RWPE2 (cell line): Measurements from ENCODE around the gene SERINC2.

Source experiments
- ATAC-seq: fragments of 200-7000 bp; cut with Tn5 transposase; 3 replicates; pipeline ENCODE4 v1.9.1; 2021; ENCODE audit warnings: low read depth
- DNase-seq: peaks from one replicate; pipeline ENCODE4 v3.0.0-alpha.2; 2020; ENCODE audit warnings: low spot score
- H3K27ac ChIP-seq: fragments of 450-650 bp; 2 replicates; pipeline ENCODE4 v1.5.1; 2017; ENCODE audit warnings: mild to moderate bottlenecking; ENCODE audit not compliant: poor library complexity, severe bottlenecking
- H3K27me3 ChIP-seq: fragments of 250-450 bp; sonication (Bioruptor Pico); 2 replicates; pipeline ENCODE4 v1.5.1; 2021; ENCODE audit warnings: mild to moderate bottlenecking, moderate library complexity; ENCODE audit not compliant: insufficient read depth, poor library complexity, severe bottlenecking
- H3K36me3 ChIP-seq: fragments of 250-450 bp; sonication (Bioruptor Pico); 2 replicates; pipeline ENCODE4 v1.5.1; 2020; ENCODE audit warnings: low read depth, mild to moderate bottlenecking, moderate library complexity
- H3K4me1 ChIP-seq: fragments of 250-450 bp; sonication (Bioruptor Pico); 2 replicates; pipeline ENCODE4 v1.5.1; 2021; ENCODE audit warnings: mild to moderate bottlenecking, moderate library complexity; ENCODE audit not compliant: insufficient read depth, poor library complexity, severe bottlenecking
- H3K4me3 ChIP-seq: fragments of 250-450 bp; sonication (Bioruptor Pico); 2 replicates; pipeline ENCODE4 v1.5.1; 2021; ENCODE audit warnings: mild to moderate bottlenecking, moderate library complexity; ENCODE audit not compliant: severe bottlenecking
- H3K9me3 ChIP-seq: fragments of 250-450 bp; sonication (Bioruptor Pico); 2 replicates; pipeline ENCODE4 v1.5.1; 2021; ENCODE audit warnings: mild to moderate bottlenecking, moderate library complexity; ENCODE audit not compliant: severe bottlenecking
- TF ChIP-seq, protein P1 (sequence below): fragments of 450-650 bp; IDR thresholded peaks from one replicate; pipeline ENCODE4 v1.5.1; 2017; ENCODE audit warnings: mild to moderate bottlenecking, moderate library complexity; ENCODE audit not compliant: poor library complexity, severe bottlenecking

The SERINC2 gene

DNA sequence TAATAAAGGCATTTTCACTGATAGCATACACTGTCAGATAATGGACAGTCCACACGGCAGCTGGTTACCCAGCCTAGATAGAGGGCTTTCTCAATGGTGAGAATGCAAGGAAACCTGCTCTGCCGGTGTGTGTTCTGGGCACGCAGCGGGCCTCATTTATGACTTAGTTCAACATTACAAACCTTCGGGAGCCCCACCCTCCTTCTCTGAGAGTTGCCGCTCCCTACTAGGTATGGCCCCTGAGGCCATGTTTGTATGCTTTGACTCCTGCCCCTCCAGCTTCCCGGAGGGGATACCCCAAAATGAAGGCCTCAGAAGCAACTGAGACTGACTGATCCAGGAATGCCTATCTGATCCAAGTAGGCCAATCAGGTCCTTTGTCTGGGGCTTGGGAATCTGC, 22.9 kb upstream of the SERINC2 start:
- Histone ChIP-seq H3K27me3 (no peaks in the 10 kb centered on the region), H3K27ac (peak overlapping the region; percentile 20), H3K36me3 (no peaks in the 10 kb centered on the region), H3K9me3 (no peaks in the 10 kb centered on the region), H3K4me3 (no peak overlapping the region), H3K4me1 (peaks cover 14% of the 10 kb centered on the region)
- ATAC-seq (peak; percentile 49), DNase-seq (no peak)
- TF ChIP-seq, protein P1, sequence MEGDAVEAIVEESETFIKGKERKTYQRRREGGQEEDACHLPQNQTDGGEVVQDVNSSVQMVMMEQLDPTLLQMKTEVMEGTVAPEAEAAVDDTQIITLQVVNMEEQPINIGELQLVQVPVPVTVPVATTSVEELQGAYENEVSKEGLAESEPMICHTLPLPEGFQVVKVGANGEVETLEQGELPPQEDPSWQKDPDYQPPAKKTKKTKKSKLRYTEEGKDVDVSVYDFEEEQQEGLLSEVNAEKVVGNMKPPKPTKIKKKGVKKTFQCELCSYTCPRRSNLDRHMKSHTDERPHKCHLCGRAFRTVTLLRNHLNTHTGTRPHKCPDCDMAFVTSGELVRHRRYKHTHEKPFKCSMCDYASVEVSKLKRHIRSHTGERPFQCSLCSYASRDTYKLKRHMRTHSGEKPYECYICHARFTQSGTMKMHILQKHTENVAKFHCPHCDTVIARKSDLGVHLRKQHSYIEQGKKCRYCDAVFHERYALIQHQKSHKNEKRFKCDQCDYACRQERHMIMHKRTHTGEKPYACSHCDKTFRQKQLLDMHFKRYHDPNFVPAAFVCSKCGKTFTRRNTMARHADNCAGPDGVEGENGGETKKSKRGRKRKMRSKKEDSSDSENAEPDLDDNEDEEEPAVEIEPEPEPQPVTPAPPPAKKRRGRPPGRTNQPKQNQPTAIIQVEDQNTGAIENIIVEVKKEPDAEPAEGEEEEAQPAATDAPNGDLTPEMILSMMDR, result no peak

DNA sequence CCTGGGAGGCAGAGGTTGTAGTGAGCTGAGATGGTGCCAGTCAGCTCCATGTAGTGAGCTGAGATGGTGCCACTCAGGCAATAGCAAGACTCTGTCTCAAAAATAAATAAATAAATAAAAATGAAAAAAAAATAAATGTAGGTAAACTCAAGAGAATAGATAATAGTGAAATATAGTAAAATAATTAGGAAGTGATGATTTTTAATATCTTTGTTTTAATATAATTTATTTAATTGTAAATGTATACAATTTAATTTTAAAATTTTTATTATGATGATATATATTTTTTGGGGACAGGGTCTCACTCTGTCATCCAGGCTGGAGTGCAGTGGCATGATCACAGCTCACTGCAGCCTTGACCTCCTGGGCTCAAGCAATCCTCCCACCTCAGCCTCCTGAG, 19.6 kb upstream of the SERINC2 start:
- TF ChIP-seq, protein P1, result no peak
- H3K27ac ChIP-seq, result no peak overlapping the region
- H3K27me3 ChIP-seq, result no peaks in the 10 kb centered on the region
- peaks cover 37% of the 10 kb centered on the region for H3K4me1 ChIP-seq
- ATAC-seq (no peak), DNase-seq (no peak)
- H3K36me3 ChIP-seq, result no peaks in the 10 kb centered on the region
- no peak overlapping the region for H3K4me3 ChIP-seq
- H3K9me3 ChIP-seq, result no peaks in the 10 kb centered on the region

DNA sequence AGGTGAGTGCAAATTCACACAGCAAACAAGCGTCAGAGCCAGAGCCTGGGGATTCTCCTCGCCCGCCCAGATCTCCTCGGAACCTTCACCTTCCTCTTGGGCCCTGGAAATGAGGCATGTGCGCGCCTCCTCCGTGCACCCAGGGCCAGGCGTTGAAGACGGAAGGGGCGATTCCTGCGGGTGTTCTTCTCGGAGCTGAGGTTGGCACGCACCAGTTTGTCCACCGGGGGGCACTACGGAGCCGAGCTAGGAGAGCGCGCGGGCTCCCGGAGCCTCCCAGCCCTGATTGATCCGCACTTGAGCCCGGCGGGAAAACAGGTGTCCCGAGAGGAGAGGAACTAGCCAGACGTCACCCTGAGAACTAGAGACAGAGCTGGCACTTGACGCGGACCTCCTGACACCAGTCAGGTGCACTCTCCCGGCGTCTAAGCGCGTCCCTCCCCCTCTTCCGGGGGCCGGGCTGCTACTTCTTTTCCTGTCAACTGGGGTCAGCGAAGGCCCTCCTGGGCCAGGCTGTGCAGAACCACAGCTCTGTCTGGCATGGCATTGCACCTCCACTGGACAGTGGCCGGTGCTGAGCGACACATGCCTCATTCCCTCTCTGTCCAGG, 18.3 kb upstream of the SERINC2 start:
- Histone ChIP-seq H3K4me3 (no peak overlapping the region), H3K9me3 (no peaks in the 10 kb centered on the region), H3K36me3 (no peaks in the 10 kb centered on the region), H3K27ac (peak overlapping the region; percentile 96), H3K4me1 (peaks cover 42% of the 10 kb centered on the region), H3K27me3 (no peaks in the 10 kb centered on the region)
- TF ChIP-seq, protein P1, result peak; percentile 91
- ATAC-seq, result peak; percentile 71
- peak; percentile 84 for DNase-seq

DNA sequence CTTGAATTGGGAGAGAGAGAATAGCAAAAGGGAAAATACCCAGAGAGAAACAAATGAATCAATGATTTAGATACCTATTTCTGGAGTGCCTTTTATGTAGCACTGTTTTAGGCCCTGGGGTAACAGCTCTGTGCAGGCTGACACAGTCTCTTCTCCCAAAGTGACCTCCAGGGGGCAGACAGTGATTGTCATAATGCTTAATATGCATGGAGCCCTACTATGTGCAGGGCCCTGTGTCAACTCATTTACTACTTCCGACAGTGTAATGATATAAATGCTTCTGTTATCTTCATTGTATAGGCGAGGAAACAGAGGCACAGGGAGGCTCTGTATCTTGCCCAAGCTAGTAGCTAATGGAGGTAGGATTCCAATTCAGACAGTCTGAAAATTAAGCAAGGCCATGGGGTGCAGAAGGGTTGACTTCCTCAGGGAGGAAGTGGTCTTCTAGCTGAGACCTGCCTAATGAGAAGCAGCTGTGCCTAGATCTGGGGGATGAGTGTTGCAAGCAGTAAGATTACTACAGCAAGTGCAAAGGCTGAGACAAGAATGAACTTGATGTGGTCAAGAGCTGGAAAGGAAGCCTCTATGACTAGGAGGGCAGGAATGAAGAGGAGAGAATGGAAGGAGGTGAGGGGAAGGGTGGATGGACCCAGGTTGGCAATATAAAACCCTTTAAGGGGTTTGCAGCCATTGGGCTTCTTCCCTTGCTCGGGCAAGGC, 16.2 kb upstream of the SERINC2 start:
- H3K4me3 ChIP-seq, result no peak overlapping the region
- TF ChIP-seq, protein P1, result peak; percentile 78
- H3K36me3 ChIP-seq, result no peaks in the 10 kb centered on the region
- no peaks in the 10 kb centered on the region for H3K9me3 ChIP-seq
- peak overlapping the region; percentile 96 for H3K27ac ChIP-seq
- ATAC-seq (peak; percentile 72), DNase-seq (peak; percentile 81)
- no peaks in the 10 kb centered on the region for H3K27me3 ChIP-seq
- H3K4me1 ChIP-seq, result peaks cover 47% of the 10 kb centered on the region
